Activated naive CD8-positive, alpha-beta T cell treated with anti-CD3 and anti-CD28 coated beads, Interleukin-2, amount 50 U/mL, for 24 hours (primary cell): ENCODE data around the gene LTBP2.

Experiments used
- ATAC-seq: fragments of 150-1000 bp; cut with Tn5 transposase; one replicate; pipeline ENCODE4 v1.10.0; 2021
- DNase-seq: peaks from one replicate; pipeline ENCODE4 v3.0.0; 2021
- H3K27ac Mint-ChIP-seq: one replicate; pipeline ENCODE4 v1.8.0; 2021; ENCODE audit warnings: mild to moderate bottlenecking, mixed read lengths
- H3K27me3 Mint-ChIP-seq: one replicate; pipeline ENCODE4 v1.8.0; 2021; ENCODE audit warnings: mixed read lengths
- H3K36me3 Mint-ChIP-seq: one replicate; pipeline ENCODE4 v1.8.0; 2021; ENCODE audit warnings: low read depth, mixed read lengths
- H3K4me1 Mint-ChIP-seq: one replicate; pipeline ENCODE4 v1.8.0; 2021; ENCODE audit warnings: mixed read lengths
- H3K4me3 Mint-ChIP-seq: one replicate; pipeline ENCODE4 v1.8.0; 2021; ENCODE audit warnings: mild to moderate bottlenecking, moderate library complexity, mixed read lengths
- H3K9me3 Mint-ChIP-seq: one replicate; pipeline ENCODE4 v1.8.0; 2021; ENCODE audit warnings: mixed read lengths

The LTBP2 gene

GRCh38 chr14:74570696-74571095, 41.3 kb downstream of the LTBP2 start:
- Mint-ChIP-seq H3K4me3 (no peak overlapping the region), H3K4me1 (peaks cover 39% of the 10 kb centered on the region), H3K27me3 (peaks cover 39% of the 10 kb centered on the region), H3K36me3 (no peaks in the 10 kb centered on the region), H3K27ac (no peak overlapping the region), H3K9me3 (no peaks in the 10 kb centered on the region)
- ATAC-seq = no peak
- DNase-seq = no peak

- Mint-ChIP-seq H3K36me3 (no peaks in the 10 kb centered on the region), H3K4me1 (peaks cover 38% of the 10 kb centered on the region), H3K9me3 (no peaks in the 10 kb centered on the region), H3K27me3 (peaks cover 42% of the 10 kb centered on the region), H3K27ac (no peak overlapping the region), H3K4me3 (no peak overlapping the region)
- no peak for ATAC-seq
- no peak for DNase-seq
These were observed 42.0 kb downstream of the LTBP2 start for GRCh38 chr14:74569806-74570591.

GRCh38 chr14:74569387-74569786, 42.6 kb downstream of the LTBP2 start:
- no peak overlapping the region for H3K4me3 Mint-ChIP-seq

GRCh38 chr14:74568911-74569310, 43.1 kb downstream of the LTBP2 start:
- peaks cover 27% of the 10 kb centered on the region for H3K4me1 Mint-ChIP-seq
- DNase-seq (no peak), ATAC-seq (no peak)
- H3K4me3 Mint-ChIP-seq = no peak overlapping the region
- peaks cover 37% of the 10 kb centered on the region for H3K27me3 Mint-ChIP-seq
- H3K9me3 Mint-ChIP-seq = no peaks in the 10 kb centered on the region
- no peaks in the 10 kb centered on the region for H3K36me3 Mint-ChIP-seq
- H3K27ac Mint-ChIP-seq = no peak overlapping the region

More at GRCh38 chr14:74569387-74569786, 42.6 kb downstream of the LTBP2 start:
- no peak for ATAC-seq
- H3K36me3 Mint-ChIP-seq = no peaks in the 10 kb centered on the region
- no peak for DNase-seq
- no peak overlapping the region for H3K27ac Mint-ChIP-seq
- peaks cover 32% of the 10 kb centered on the region for H3K4me1 Mint-ChIP-seq
- H3K27me3 Mint-ChIP-seq = peaks cover 42% of the 10 kb centered on the region
- H3K9me3 Mint-ChIP-seq = no peaks in the 10 kb centered on the region

GRCh38 chr14:74568380-74568649, 43.7 kb downstream of the LTBP2 start:
- Mint-ChIP-seq H3K4me1 (peaks cover 22% of the 10 kb centered on the region), H3K36me3 (no peaks in the 10 kb centered on the region), H3K9me3 (no peaks in the 10 kb centered on the region), H3K4me3 (no peak overlapping the region), H3K27me3 (peaks cover 37% of the 10 kb centered on the region), H3K27ac (no peak overlapping the region)
- ATAC-seq = no peak
- DNase-seq = no peak

- no peaks in the 10 kb centered on the region for H3K9me3 Mint-ChIP-seq
- H3K4me3 Mint-ChIP-seq = no peak overlapping the region
- DNase-seq (no peak), ATAC-seq (no peak)
- peaks cover 33% of the 10 kb centered on the region for H3K27me3 Mint-ChIP-seq
- peaks cover 18% of the 10 kb centered on the region for H3K4me1 Mint-ChIP-seq
- H3K27ac Mint-ChIP-seq = no peak overlapping the region
- H3K36me3 Mint-ChIP-seq = no peaks in the 10 kb centered on the region
These were observed 44.2 kb downstream of the LTBP2 start for GRCh38 chr14:74567646-74568379.

- H3K9me3 Mint-ChIP-seq = no peaks in the 10 kb centered on the region
- H3K4me1 Mint-ChIP-seq = peaks cover 12% of the 10 kb centered on the region
- ATAC-seq (no peak), DNase-seq (no peak)
- H3K27ac Mint-ChIP-seq = no peak overlapping the region
- no peaks in the 10 kb centered on the region for H3K36me3 Mint-ChIP-seq
- H3K4me3 Mint-ChIP-seq = no peak overlapping the region
- peaks cover 27% of the 10 kb centered on the region for H3K27me3 Mint-ChIP-seq
These were observed 44.8 kb downstream of the LTBP2 start for GRCh38 chr14:74567219-74567618.

GRCh38 chr14:74566174-74567141, 45.6 kb downstream of the LTBP2 start:
- no peak overlapping the region for H3K27ac Mint-ChIP-seq
- no peak for ATAC-seq
- peaks cover 21% of the 10 kb centered on the region for H3K27me3 Mint-ChIP-seq
- H3K9me3 Mint-ChIP-seq = no peaks in the 10 kb centered on the region
- DNase-seq = no peak
- H3K36me3 Mint-ChIP-seq = no peaks in the 10 kb centered on the region
- H3K4me3 Mint-ChIP-seq = no peak overlapping the region
- peaks cover 4% of the 10 kb centered on the region for H3K4me1 Mint-ChIP-seq

GRCh38 chr14:74563586-74564159, 48.4 kb downstream of the LTBP2 start:
- no peak overlapping the region for H3K27ac Mint-ChIP-seq
- H3K27me3 Mint-ChIP-seq = peaks cover 8% of the 10 kb centered on the region
- no peak for DNase-seq
- H3K36me3 Mint-ChIP-seq = no peaks in the 10 kb centered on the region
- H3K4me1 Mint-ChIP-seq = no peaks in the 10 kb centered on the region
- ATAC-seq = no peak
- no peak overlapping the region for H3K4me3 Mint-ChIP-seq
- no peaks in the 10 kb centered on the region for H3K9me3 Mint-ChIP-seq

- H3K36me3 Mint-ChIP-seq = no peaks in the 10 kb centered on the region
- H3K4me3 Mint-ChIP-seq = no peak overlapping the region
- H3K27me3 Mint-ChIP-seq = peaks cover 6% of the 10 kb centered on the region
- no peaks in the 10 kb centered on the region for H3K4me1 Mint-ChIP-seq
- no peaks in the 10 kb centered on the region for H3K9me3 Mint-ChIP-seq
- H3K27ac Mint-ChIP-seq = no peak overlapping the region
- ATAC-seq (no peak), DNase-seq (no peak)
These were observed 48.8 kb downstream of the LTBP2 start for GRCh38 chr14:74563233-74563585.

GRCh38 chr14:74562515-74563232, 49.4 kb downstream of the LTBP2 start:
- no peaks in the 10 kb centered on the region for H3K4me1 Mint-ChIP-seq
- ATAC-seq (no peak), DNase-seq (no peak)

GRCh38 chr14:74558655-74559054, 53.4 kb downstream of the LTBP2 start:
- DNase-seq = no peak
- Mint-ChIP-seq H3K4me3 (no peak overlapping the region), H3K4me1 (peaks cover 1% of the 10 kb centered on the region), H3K36me3 (no peaks in the 10 kb centered on the region), H3K9me3 (no peaks in the 10 kb centered on the region), H3K27me3 (peaks cover 4% of the 10 kb centered on the region), H3K27ac (no peak overlapping the region)
- ATAC-seq = no peak

More at GRCh38 chr14:74562515-74563232, 49.4 kb downstream of the LTBP2 start:
- Mint-ChIP-seq H3K27me3 (peaks cover 6% of the 10 kb centered on the region), H3K36me3 (no peaks in the 10 kb centered on the region), H3K4me3 (no peak overlapping the region), H3K9me3 (no peaks in the 10 kb centered on the region), H3K27ac (no peak overlapping the region)

GRCh38 chr14:74557691-74558090, 54.3 kb downstream of the LTBP2 start:
- no peaks in the 10 kb centered on the region for H3K36me3 Mint-ChIP-seq
- H3K4me1 Mint-ChIP-seq = peaks cover 1% of the 10 kb centered on the region
- ATAC-seq = no peak
- no peak overlapping the region for H3K4me3 Mint-ChIP-seq
- H3K27ac Mint-ChIP-seq = no peak overlapping the region
- H3K27me3 Mint-ChIP-seq = peaks cover 4% of the 10 kb centered on the region
- DNase-seq = no peak
- no peaks in the 10 kb centered on the region for H3K9me3 Mint-ChIP-seq
